Endothelial cell of umbilical vein (primary cell): ENCODE data around the gene ANGPTL5. TPM values are rescaled to one million over a fixed set of nuclear protein-coding genes. Genes with fewer than 3 reads are reported as not detected.

ENCODE experiments used
- BruUV-seq: library from RNA; stranded (reverse); fragments of 400-500 nt; replicated peaks from 2 replicates; lab custom pipeline; 2021; lab: Mats Ljungman, UMichigan
- CTCF ChIA-PET: fragments of 300-600, 350-600 bp; sonication (Branson Sonifier 250); formaldehyde crosslinking; loops from one replicate; lab custom pipeline; 2021; ENCODE audit warnings: antibody characterized with exemption, inconsistent platforms; lab: Charles Lee
- POLR2A ChIA-PET: fragments of 300-600, 350-600 bp; sonication (Branson Sonifier 250); formaldehyde crosslinking; loops from one replicate; lab custom pipeline; 2021; ENCODE audit warnings: antibody characterized with exemption, inconsistent platforms; lab: Charles Lee
- DNase-seq: peaks from one replicate; pipeline ENCODE4 v3.0.0-alpha.2; 2011; ENCODE audit warnings: low read depth, low spot score
- FAIRE-seq: peaks from 2 replicates; lab custom pipeline; 2011; peaks lifted over from hg19 to GRCh38; lab: Jason Lieb, UNC
- H2AFZ ChIP-seq: 2 replicates; pipeline ENCODE4 v1.6.0; 2012; ENCODE audit warnings: low read depth, low read length, control low read depth, inconsistent platforms
- H3K27ac ChIP-seq: 2 replicates; pipeline ENCODE4 v1.5.1; 2011; ENCODE audit warnings: low read depth, mild to moderate bottlenecking, control low read depth, low read length, moderate library complexity; ENCODE audit not compliant: insufficient read depth
- H3K27me3 ChIP-seq, 2 experiments: 2 replicates each; pipeline versions ENCODE4 v1.6.0 to v1.6.1; 2011; ENCODE audit warnings: low read length in 2 of 2, mixed read lengths in 1 of 2; ENCODE audit not compliant: control insufficient read depth in 2 of 2, insufficient read depth in 2 of 2
- H3K36me3 ChIP-seq, 2 experiments: 2 replicates in 1 of 2; 3 replicates in 1 of 2; pipeline ENCODE4 v1.5.1; 2011; ENCODE audit warnings: low read length in 2 of 2, mild to moderate bottlenecking in 1 of 2, moderate library complexity in 1 of 2; ENCODE audit not compliant: control insufficient read depth in 2 of 2, insufficient read depth in 2 of 2; ENCODE audit errors: extremely low read depth in 1 of 2
- H3K4me1 ChIP-seq: 3 replicates; pipeline ENCODE4 v1.5.1; 2011; ENCODE audit warnings: mild to moderate bottlenecking, low read length; ENCODE audit not compliant: control insufficient read depth, insufficient read depth; ENCODE audit errors: extremely low read depth
- H3K4me2 ChIP-seq: 2 replicates; pipeline ENCODE4 v1.6.1; 2011; ENCODE audit warnings: low read length, control low read depth, mixed read lengths; ENCODE audit not compliant: insufficient read depth
- H3K4me3 ChIP-seq, 3 experiments: fragments of 200-600 bp in 1 of 3; sonication (generic), shearing (Covaris generic) in 1 of 3; replicated peaks in 1 of 3; 2 replicates each; pipeline ENCODE4 v1.5.1; 2011 to 2016; ENCODE audit warnings: control low read depth in 3 of 3, low read length in 3 of 3, mild to moderate bottlenecking in 2 of 3, inconsistent platforms in 1 of 3, low read depth in 1 of 3, moderate library complexity in 1 of 3; ENCODE audit not compliant: insufficient read depth in 1 of 3
- H3K79me2 ChIP-seq: 2 replicates; pipeline ENCODE4 v1.6.0; 2012; ENCODE audit warnings: low read length, inconsistent platforms; ENCODE audit not compliant: control insufficient read depth, insufficient read depth
- H3K9ac ChIP-seq: replicated peaks from 2 replicates; pipeline ENCODE3; 2011; ENCODE audit warnings: low read length, control low read depth; ENCODE audit not compliant: insufficient read depth; ENCODE audit errors: extremely low read depth
- H3K9me1 ChIP-seq: replicated peaks from 3 replicates; pipeline ENCODE4 v1.6.0; 2011; ENCODE audit warnings: mild to moderate bottlenecking, low read length; ENCODE audit not compliant: control insufficient read depth, insufficient read depth; ENCODE audit errors: extremely low read depth
- H3K9me3 ChIP-seq: replicated peaks from 2 replicates; pipeline ENCODE4 v1.5.1; 2012; ENCODE audit warnings: low read length, inconsistent platforms; ENCODE audit not compliant: control insufficient read depth, insufficient read depth
- H4K20me1 ChIP-seq: replicated peaks from 2 replicates; pipeline ENCODE3; 2011; ENCODE audit warnings: mild to moderate bottlenecking, low read length; ENCODE audit not compliant: control insufficient read depth, insufficient read depth; ENCODE audit errors: extremely low read depth
- EZH2 ChIP-seq: IDR thresholded peaks from 2 replicates; pipeline ENCODE4 v1.6.1; 2012; ENCODE audit warnings: borderline replicate concordance, low read depth, mild to moderate bottlenecking, moderate library complexity, low read length, inconsistent platforms; ENCODE audit not compliant: severe bottlenecking
- FOS ChIP-seq: IDR thresholded peaks from 2 replicates; pipeline ENCODE4 v1.6.1; 2011; ENCODE audit warnings: mild to moderate bottlenecking, low read length, moderate library complexity, borderline replicate concordance; ENCODE audit not compliant: insufficient read depth
- GATA2 ChIP-seq: IDR thresholded peaks from 2 replicates; pipeline ENCODE4 v1.7.0; 2011; ENCODE audit warnings: low read depth, mild to moderate bottlenecking, moderate library complexity, mixed read lengths, low read length; ENCODE audit not compliant: insufficient read length, insufficient read depth
- JUN ChIP-seq: IDR thresholded peaks from 2 replicates; pipeline ENCODE4 v1.6.1; 2011; ENCODE audit warnings: borderline replicate concordance, low read depth; ENCODE audit not compliant: insufficient read length, insufficient read depth
- MAX ChIP-seq: IDR thresholded peaks from 2 replicates; pipeline ENCODE4 v1.6.1; 2011; ENCODE audit not compliant: insufficient read depth, insufficient read length
- MYC ChIP-seq: IDR thresholded peaks from one replicate; pipeline ENCODE4 v1.6.1; 2011; ENCODE audit warnings: mild to moderate bottlenecking, low read depth, low read length
- POLR2A ChIP-seq: IDR thresholded peaks from 2 replicates; pipeline ENCODE4 v1.6.1; 2012; ENCODE audit warnings: low read depth, mild to moderate bottlenecking, control low read depth, low read length
- POLR2AphosphoS5 ChIP-seq: IDR thresholded peaks from 2 replicates; pipeline ENCODE4 v1.6.1; 2012; ENCODE audit warnings: low read depth, mild to moderate bottlenecking, control low read depth, low read length, moderate library complexity; ENCODE audit not compliant: insufficient read depth
- dilution Hi-C: fragments of 300-500 bp; cut with MboI; formaldehyde crosslinking; loops from one replicate; pipeline ENCODE4 v1.15.0; 2019; ENCODE audit warnings: low sequenced_read_pairs; ENCODE audit not compliant: extremely low pct_ligation_motif_present
- intact Hi-C: fragments of 100-400 bp; cut with micrococcal nuclease; formaldehyde crosslinking; loops from one replicate; pipeline ENCODE4 v1.10.0; 2022
- polyA plus RNA-seq, 4 experiments: library from polyadenylated mRNA; depleted of rRNA in 3 of 4; stranded (reverse) in 3 of 4; unstranded in 1 of 4; fragments of >200 nt; gene quantifications; 2 replicates each; pipeline versions ENCODE4 v1.2.1 to v1.2.3, GENCODE V29; 2011 to 2012; ENCODE audit warnings: missing spikeins in 1 of 4
- total RNA-seq: library from RNA; stranded (reverse); gene quantifications from 2 replicates; pipeline ENCODE4 v1.2.3, GENCODE V29; 2021
- TF ChIP-seq, protein P1 (sequence below), 2 donors: IDR thresholded peaks; 1 replicate in 1 of 2; 2 replicates in 1 of 2; pipeline ENCODE4 v1.5.1; 2011; ENCODE audit warnings: low read length in 2 of 2, mild to moderate bottlenecking in 2 of 2, moderate library complexity in 2 of 2, control low read depth in 1 of 2, inconsistent platforms in 1 of 2, low read depth in 1 of 2; ENCODE audit not compliant: insufficient read depth in 1 of 2; ENCODE audit errors: extremely low read depth in 1 of 2

ANGPTL5 gene
- total and polyA plus RNA-seq, 2 donors (not counting 3 experiments of a cell fraction or from before 2014, with no cell fraction given) = 0.12 TPM; not detected in 1

- H3K4me3 ChIP-seq = no peak overlapping the region
These were observed 39.0 kb upstream of the ANGPTL5 start for GRCh38 chr11:101955278-101955677.

DNA sequence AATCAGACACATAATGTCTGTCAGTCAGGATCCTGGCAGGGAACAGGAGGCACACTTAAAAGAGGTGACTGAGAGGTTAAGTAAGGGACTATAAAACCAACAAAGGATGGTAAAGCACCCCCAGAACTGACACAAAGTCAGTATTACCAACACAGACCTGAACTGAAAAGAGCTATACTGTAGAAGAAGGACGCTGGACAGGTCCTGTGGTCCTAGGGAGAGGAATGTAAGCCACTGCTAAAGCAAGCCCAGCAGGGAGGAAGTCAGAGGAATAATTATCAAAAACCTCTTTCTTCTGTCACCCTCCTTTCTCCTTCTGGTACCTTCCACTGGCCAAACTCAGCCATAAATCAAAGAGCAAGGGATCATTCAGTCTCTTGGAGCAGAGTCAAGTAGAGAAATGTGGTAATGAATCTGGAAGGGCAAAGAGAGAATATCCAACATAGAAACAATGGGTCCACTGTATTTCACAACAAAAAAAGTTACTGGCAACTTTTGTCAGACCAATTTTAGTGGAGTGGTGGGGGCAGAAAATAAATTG, 33.4 kb upstream of the ANGPTL5 start:
- Histone ChIP-seq H4K20me1 (no peaks in the 10 kb centered on the region), H3K27me3 (no peaks in the 10 kb centered on the region), H3K9ac (no peak overlapping the region), H3K79me2 (no peaks in the 10 kb centered on the region), H3K27ac (no peak overlapping the region), H3K4me3 (no peak overlapping the region), H3K36me3 (no peaks in the 10 kb centered on the region), H3K9me3 (no peaks in the 10 kb centered on the region), H3K9me1 (no peaks in the 10 kb centered on the region), H3K4me1 (no peaks in the 10 kb centered on the region), H2AFZ (no peak overlapping the region), H3K4me2 (no peak overlapping the region)
- dilution Hi-C loops = no loop called here
- FAIRE-seq = no peak
- TF ChIP-seq FOS (no peak), POLR2A (no peak), GATA2 (no peak), MYC (no peak), POLR2AphosphoS5 (no peak), EZH2 (no peak), MAX (no peak), JUN (no peak)
- TF ChIP-seq, protein P1, sequence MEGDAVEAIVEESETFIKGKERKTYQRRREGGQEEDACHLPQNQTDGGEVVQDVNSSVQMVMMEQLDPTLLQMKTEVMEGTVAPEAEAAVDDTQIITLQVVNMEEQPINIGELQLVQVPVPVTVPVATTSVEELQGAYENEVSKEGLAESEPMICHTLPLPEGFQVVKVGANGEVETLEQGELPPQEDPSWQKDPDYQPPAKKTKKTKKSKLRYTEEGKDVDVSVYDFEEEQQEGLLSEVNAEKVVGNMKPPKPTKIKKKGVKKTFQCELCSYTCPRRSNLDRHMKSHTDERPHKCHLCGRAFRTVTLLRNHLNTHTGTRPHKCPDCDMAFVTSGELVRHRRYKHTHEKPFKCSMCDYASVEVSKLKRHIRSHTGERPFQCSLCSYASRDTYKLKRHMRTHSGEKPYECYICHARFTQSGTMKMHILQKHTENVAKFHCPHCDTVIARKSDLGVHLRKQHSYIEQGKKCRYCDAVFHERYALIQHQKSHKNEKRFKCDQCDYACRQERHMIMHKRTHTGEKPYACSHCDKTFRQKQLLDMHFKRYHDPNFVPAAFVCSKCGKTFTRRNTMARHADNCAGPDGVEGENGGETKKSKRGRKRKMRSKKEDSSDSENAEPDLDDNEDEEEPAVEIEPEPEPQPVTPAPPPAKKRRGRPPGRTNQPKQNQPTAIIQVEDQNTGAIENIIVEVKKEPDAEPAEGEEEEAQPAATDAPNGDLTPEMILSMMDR (IDR thresholded peaks at IDR 0.05; ENCODE audit: extremely low read depth in 1 of 2, insufficient read depth in 1 of 2, low read depth in 1 of 2, low read length in 2 of 2) = no peak
- ChIA-PET POLR2A (no interaction called here), CTCF (no interaction called here)
- DNase-seq = no peak
- intact Hi-C loops = no loop called here
- BruUV-seq = no TSS peak

More at GRCh38 chr11:101955278-101955677, 39.0 kb upstream of the ANGPTL5 start:
- intact Hi-C loops (no loop called here), dilution Hi-C loops (no loop called here)
- no peaks in the 10 kb centered on the region for H3K4me1 ChIP-seq
- DNase-seq (no peak), FAIRE-seq (no peak)
- H3K36me3 ChIP-seq = peaks cover 0 to 2% of the 10 kb centered on the region in 2 experiments
- CTCF ChIA-PET = interaction anchor here (0.7 to 1.3 kb wide), 3 partner anchors 10 to 53 kb away, joined by 3 to 5 read pairs (median 4); no protein-coding TSS in a partner anchor
- BruUV-seq = no TSS peak
- no peaks in the 10 kb centered on the region for H3K9me1 ChIP-seq
- POLR2A ChIA-PET = no interaction called here
- H3K4me2 ChIP-seq = no peak overlapping the region
- no peaks in the 10 kb centered on the region for H3K79me2 ChIP-seq
- no peak for TF ChIP-seq GATA2
- TF ChIP-seq POLR2A = no peak
- TF ChIP-seq MAX = no peak
- H3K27ac ChIP-seq = no peak overlapping the region
- H2AFZ ChIP-seq = no peak overlapping the region
- H3K9me3 ChIP-seq = no peaks in the 10 kb centered on the region
- H4K20me1 ChIP-seq = no peaks in the 10 kb centered on the region
- H3K27me3 ChIP-seq = no peaks in the 10 kb centered on the region
- H3K9ac ChIP-seq = no peak overlapping the region
